ENCODE measurements around the gene HVCN1. TPM values are rescaled to one million over a fixed set of nuclear protein-coding genes. Genes with fewer than 3 reads are reported as not detected.

Gene HVCN1
- total and polyA plus RNA-seq, 2 of the 8 experiments (the other 6 are each of a cell fraction or from before 2014, with no cell fraction given) = 5.8 to 11.2 TPM

DNA sequence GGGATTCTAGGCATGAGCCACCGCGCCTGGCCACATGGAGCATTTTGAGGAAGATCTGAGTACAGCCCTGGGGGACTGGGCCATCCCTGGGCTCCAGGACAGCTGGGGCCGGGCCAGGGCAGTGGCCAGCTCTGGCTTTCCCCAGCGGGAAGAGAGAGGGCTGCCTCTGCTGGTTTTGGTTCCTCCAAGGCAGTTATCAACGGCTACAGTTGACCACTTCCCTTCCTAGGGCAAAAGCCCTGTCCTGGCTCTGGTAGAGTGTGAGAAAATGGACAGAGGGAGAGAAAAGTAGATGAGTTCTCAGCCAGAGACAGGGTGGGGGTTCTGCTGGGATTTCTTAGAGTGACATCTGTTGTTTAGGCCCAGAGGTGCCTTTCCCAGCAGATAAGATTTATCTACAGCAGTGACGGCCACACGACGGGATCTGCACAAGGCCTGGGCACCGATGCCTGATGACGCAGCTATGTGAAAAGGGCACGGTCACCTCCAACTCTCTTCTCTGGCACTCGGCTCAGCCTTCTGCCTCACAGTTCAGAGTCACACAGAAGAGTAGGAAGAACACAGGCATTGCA lies 5.5 kb upstream of the HVCN1 start:
- no peak overlapping the region for H3K4me3 ChIP-seq (ENCODE audit: extremely low read depth in 1 of 4, insufficient read depth in 2 of 4, low read depth in 3 of 4, low read length in 4 of 4)
- POLR2A ChIA-PET (ENCODE audit: partially characterized antibody) = interaction anchor here (0.8 kb wide), 1 partner anchor 10 kb away, joined by 3 read pairs; no protein-coding TSS in a partner anchor
- TF ChIP-seq YY1 (IDR thresholded peaks at IDR 0.05; ENCODE audit: low read depth, low read length) (no peak), GABPA (IDR thresholded peaks at IDR 0.05; ENCODE audit: borderline replicate concordance, insufficient read depth, low read length) (no peak), CBX5 (IDR thresholded peaks at IDR 0.05; ENCODE audit: low read depth, low read length) (no peak), CREB1 (IDR thresholded peaks at IDR 0.05) (no peak)
- H3K23me2 ChIP-seq (ENCODE audit: low read depth, low read length) = peaks cover 2% of the 10 kb centered on the region; the same call in 1 of the 2 replicates
- no peak overlapping the region for H3K18ac ChIP-seq (ENCODE audit: extremely low read depth, low read length)
- no peak overlapping the region for H4K8ac ChIP-seq (ENCODE audit: extremely low read depth, insufficient read depth, low read length)
- no peak overlapping the region for H3K4me2 ChIP-seq (ENCODE audit: insufficient read depth in 1 of 2, low read depth in 2 of 2, low read length in 2 of 2)
- H3K9me3 ChIP-seq (ENCODE audit: insufficient read depth in 2 of 2, low read depth in 1 of 2, low read length in 1 of 2) = no peaks in the 10 kb centered on the region
- H2BK120ac ChIP-seq (replicated peaks; ENCODE audit: low read depth, low read length) = no peak overlapping the region
- no peak overlapping the region for H3K14ac ChIP-seq (ENCODE audit: insufficient read length)
- no peak overlapping the region for H3K4ac ChIP-seq (replicated peaks; ENCODE audit: insufficient read length, low read depth, low read length)
- H2BK20ac ChIP-seq (ENCODE audit: low read length) = no peak overlapping the region
- no peak for FAIRE-seq
- no peaks in the 10 kb centered on the region for H4K20me1 ChIP-seq (replicated peaks in 1 of 2; ENCODE audit: control insufficient read depth in 1 of 2, insufficient read depth in 2 of 2, low read length in 2 of 2)
- H3K9ac ChIP-seq (replicated peaks in 1 of 4; ENCODE audit: extremely low read depth in 1 of 4, low read depth in 3 of 4, low read length in 3 of 4) = no peak overlapping the region
- no peak overlapping the region for H4K91ac ChIP-seq (replicated peaks; ENCODE audit: insufficient read length, low read length)
- H3K79me2 ChIP-seq (ENCODE audit: control insufficient read depth in 1 of 2, insufficient read depth in 2 of 2, low read length in 2 of 2) = no peaks in the 10 kb centered on the region
- no peaks in the 10 kb centered on the region for H3K36me3 ChIP-seq (ENCODE audit: control insufficient read depth in 2 of 4, insufficient read depth in 4 of 4, low read length in 3 of 4)
- no peak overlapping the region for H3K56ac ChIP-seq (replicated peaks; ENCODE audit: insufficient read length, low read depth, low read length)
- no peak overlapping the region for H3K23ac ChIP-seq (ENCODE audit: insufficient read length)
- WGBS, 2 experiments (ENCODE audit: extremely low coverage in 1 of 2, insufficient coverage in 1 of 2, insufficient read length in 1 of 2, insufficient replicate concordance in 2 of 2, low coverage in 1 of 2, low lambda C conversion rate in 2 of 2, missing lambda C conversion rate in 1 of 2) = 90% methylated on average over 12 of the region's 12 CpGs; no CpG with 5 or more reads in 1 of the 2 experiments
- no peak overlapping the region for H2BK5ac ChIP-seq (ENCODE audit: low read depth, low read length)
- no peaks in the 10 kb centered on the region; a peak in 1 of 7 replicates for H3K27me3 ChIP-seq (replicated peaks in 1 of 4; ENCODE audit: control insufficient read depth in 3 of 4, extremely low read depth in 1 of 4, insufficient read depth in 3 of 4, low read length in 3 of 4)
- H2BK15ac ChIP-seq (ENCODE audit: low read length) = no peak overlapping the region
- no peak overlapping the region for H2BK12ac ChIP-seq (ENCODE audit: low read depth, low read length)
- CTCF ChIA-PET (ENCODE audit: partially characterized antibody) = interaction anchor here (0.6 to 1.3 kb wide), 2 partner anchors 37 to 142 kb away, joined by 4 read pairs; no protein-coding TSS in a partner anchor
- H3K4me1 ChIP-seq (replicated peaks in 1 of 4; ENCODE audit: control insufficient read depth in 3 of 4, insufficient read depth in 4 of 4, low read length in 3 of 4) = peaks cover 4 to 12% (median 6%) of the 10 kb centered on the region in 4 experiments
- H2AFZ ChIP-seq (ENCODE audit: low read length) = 0 out of 2 replicates have a peak overlapping the region, but pooled peaks have one; percentile 11
- no peak for DNase-seq (ENCODE audit: low read depth in 1 of 2, low spot score in 2 of 2)
- H3K27ac ChIP-seq (ENCODE audit: low read depth, low read length) = no peak overlapping the region
- no peaks in the 10 kb centered on the region for H3K79me1 ChIP-seq (ENCODE audit: low read depth, low read length)
- H2AK5ac ChIP-seq (ENCODE audit: low read depth, low read length) = no peak overlapping the region
- H4K5ac ChIP-seq (ENCODE audit: insufficient read length, low read depth, low read length) = no peak overlapping the region

Data from H1 (cell line).